ENCODE results near the gene COL23A1. TPM values are rescaled to one million over a fixed set of nuclear protein-coding genes. Genes with fewer than 3 reads are reported as not detected.

Gene COL23A1
- total RNA-seq, 2 donors from 2014 or later, result 2.0 to 3.0 TPM

GRCh38 chr5:178434016-178434761 lies 156.0 kb downstream of the COL23A1 start:
- DNase-seq (ENCODE audit: low spot score), result no peak
- intact Hi-C loops (cut with DNase I), result no loop called here

GRCh38 chr5:178433273-178433775 lies 156.9 kb downstream of the COL23A1 start:
- no peak for DNase-seq (ENCODE audit: low spot score)
- intact Hi-C loops (cut with DNase I), result no loop called here

DNA sequence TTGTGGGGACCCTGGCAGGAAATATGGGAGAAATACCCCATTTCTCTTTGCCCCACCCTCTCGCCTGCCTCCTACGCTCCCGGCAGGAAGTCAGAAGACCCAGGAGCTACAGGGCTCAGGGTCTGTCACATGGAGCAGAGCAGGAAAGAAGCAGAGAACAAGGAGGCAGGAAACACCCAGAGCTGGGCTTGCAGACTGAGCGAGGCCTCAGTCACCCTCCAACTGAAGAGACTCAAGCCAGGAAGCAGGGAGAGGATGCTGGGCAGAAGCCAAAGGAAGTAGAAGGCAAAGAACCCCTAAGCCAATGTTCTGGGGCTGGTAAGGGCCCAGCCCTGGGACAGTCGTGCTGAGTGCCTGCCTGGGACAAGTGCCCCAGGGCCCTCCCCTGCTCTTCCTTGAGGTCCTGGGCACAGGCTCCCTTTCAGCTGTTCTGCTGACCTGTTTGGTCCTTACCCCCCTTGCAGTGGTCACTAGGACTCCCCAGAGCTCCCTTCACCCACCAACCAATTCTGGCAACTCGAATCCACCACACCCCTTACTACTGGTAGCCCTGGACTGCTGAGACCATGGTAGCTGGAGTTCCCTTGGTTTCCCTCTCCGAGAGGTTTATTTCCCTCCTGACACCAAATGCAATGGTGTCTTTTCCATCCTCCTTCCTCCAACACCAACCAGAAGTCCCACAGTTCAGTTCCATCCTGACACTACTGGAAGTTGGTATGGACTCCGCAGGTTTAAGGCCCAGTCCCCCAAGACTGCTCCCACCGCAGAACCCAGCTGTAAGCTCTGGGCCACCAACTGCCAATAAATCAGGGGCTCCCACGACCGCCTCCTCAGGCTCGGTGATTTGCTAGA lies 157.5 kb downstream of the COL23A1 start:
- no peak for DNase-seq (ENCODE audit: low spot score)
- intact Hi-C loops (cut with DNase I), result no loop called here

- DNase-seq (ENCODE audit: low spot score), result no peak
Observed at GRCh38 chr5:178431782-178432165, 158.4 kb downstream of the COL23A1 start.

DNA sequence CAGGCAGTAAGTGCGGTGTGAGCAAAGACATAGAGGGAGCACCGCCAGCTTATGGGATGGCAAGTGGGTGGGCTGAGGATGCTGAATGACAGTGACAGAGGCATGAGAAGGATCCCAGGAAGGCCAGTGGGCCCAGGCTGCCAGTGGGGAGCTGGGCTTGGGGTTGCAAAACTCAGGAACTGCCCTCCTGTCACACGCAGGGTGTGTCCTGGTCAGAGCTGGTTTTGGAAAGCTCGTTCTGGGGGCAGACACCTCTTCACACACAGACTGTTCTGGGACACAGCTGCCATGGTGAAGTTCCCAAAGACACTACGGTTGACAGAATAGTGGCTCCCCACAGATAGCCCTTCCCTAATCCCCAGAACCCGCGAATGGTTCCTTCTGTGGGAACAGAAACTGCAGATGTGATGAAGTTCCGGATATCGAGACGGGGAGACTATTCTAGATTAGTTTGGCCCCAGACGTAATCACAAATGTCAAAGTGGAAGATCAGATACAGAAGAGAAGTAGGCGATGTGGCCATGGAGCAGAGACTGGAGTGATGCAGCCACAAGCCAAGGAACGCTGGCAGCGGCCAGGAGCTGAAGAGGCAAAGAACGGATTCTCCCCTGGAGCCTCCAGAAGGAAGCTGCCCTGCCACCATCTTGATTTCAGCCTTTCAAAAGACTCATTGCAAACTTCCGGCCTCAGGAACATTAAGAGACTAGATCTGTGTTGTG lies 159.0 kb downstream of the COL23A1 start:
- intact Hi-C loops (cut with DNase I), result no loop called here
- DNase-seq (ENCODE audit: low spot score), result no peak

More at GRCh38 chr5:178431782-178432165, 158.4 kb downstream of the COL23A1 start:
- intact Hi-C loops (cut with DNase I), result no loop called here

- no peak for DNase-seq (ENCODE audit: low spot score)
- intact Hi-C loops (cut with DNase I), result no loop called here
Observed at GRCh38 chr5:178430186-178431062, 159.8 kb downstream of the COL23A1 start.

DNA sequence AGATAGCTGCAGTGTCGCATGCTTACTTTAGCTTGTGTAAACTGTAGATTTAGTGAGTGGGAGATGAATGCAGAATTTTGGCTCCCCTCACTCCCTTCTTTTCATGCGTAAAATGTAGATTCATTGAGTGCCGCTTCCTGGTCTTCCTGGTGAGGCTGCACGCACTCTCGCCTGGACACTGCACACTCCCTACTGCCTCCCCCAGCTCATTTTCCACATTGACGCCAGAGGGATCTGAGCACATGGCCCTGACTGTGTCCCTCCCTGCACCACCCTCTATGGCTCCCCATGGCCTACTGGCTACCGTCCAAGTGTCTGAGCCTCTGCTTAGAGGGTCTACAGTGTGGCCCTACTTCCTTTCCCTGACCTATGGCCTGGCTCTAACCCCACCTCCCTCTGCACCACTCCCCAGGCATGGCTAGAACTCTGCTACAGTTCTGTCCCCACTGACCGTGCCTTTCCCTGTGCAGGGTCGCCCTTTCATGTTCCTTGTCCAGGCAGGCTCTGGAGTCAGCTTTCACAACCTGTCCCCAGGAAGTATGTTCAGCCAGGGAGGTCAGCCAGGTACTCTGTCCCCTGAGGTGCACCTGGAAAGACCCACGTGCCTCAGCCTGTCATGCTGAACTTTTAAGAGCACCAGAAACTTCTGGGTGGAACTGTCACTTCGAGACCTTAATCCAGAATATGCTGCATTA lies 160.6 kb downstream of the COL23A1 start:
- intact Hi-C loops (cut with DNase I), result no loop called here
- no peak for DNase-seq (ENCODE audit: low spot score)

DNA sequence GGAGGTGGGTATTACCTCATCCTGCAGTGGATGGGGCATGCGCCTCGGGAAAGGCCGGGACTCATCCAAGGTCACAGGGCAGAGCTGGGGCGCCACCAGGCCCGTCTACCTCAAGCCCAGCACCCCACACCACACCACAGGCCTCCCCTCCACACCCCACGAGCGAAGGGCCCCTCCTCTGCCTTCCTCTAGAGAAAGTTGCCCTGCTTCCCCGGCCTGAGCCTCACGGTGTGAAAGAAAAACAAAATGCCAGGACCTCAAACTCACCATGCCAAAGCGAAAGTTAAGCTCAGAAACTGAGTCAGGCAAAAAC lies 161.1 kb downstream of the COL23A1 start:
- intact Hi-C loops (cut with DNase I), result no loop called here
- DNase-seq (ENCODE audit: low spot score), result no peak

GRCh38 chr5:178428341-178429155 lies 161.6 kb downstream of the COL23A1 start:
- intact Hi-C loops (cut with DNase I), result no loop called here
- no peak for DNase-seq (ENCODE audit: low spot score)

DNA sequence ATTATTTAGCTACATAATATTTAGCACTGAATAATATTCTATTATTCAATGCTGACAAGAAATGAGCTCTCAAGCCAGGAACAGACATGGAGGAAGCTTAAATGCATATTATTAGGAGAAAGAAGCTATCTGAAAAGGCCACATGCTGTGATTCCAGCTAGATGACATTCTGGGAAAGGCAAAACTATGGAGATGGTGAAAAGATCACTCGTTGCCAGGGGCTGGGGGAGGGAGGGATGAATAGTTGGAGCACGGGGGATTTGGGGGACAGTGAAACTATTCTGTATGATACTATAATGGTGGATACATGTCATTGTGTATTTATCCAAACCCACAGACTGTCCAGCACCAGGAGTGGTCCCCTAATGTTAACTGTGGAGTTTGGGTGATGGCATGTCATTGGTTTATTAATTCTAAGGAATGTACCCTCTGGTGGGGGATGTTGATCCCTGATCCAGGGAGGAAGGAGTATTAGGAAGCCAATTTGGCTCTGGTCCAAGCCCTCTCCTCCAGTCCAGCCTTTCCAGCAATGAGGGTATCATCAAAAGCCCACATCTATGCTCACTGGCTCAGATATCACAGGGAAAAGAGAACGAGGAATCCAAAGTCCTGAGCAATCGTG lies 162.5 kb downstream of the COL23A1 start:
- intact Hi-C loops (cut with DNase I), result no loop called here
- no peak for DNase-seq (ENCODE audit: low spot score)

DNA sequence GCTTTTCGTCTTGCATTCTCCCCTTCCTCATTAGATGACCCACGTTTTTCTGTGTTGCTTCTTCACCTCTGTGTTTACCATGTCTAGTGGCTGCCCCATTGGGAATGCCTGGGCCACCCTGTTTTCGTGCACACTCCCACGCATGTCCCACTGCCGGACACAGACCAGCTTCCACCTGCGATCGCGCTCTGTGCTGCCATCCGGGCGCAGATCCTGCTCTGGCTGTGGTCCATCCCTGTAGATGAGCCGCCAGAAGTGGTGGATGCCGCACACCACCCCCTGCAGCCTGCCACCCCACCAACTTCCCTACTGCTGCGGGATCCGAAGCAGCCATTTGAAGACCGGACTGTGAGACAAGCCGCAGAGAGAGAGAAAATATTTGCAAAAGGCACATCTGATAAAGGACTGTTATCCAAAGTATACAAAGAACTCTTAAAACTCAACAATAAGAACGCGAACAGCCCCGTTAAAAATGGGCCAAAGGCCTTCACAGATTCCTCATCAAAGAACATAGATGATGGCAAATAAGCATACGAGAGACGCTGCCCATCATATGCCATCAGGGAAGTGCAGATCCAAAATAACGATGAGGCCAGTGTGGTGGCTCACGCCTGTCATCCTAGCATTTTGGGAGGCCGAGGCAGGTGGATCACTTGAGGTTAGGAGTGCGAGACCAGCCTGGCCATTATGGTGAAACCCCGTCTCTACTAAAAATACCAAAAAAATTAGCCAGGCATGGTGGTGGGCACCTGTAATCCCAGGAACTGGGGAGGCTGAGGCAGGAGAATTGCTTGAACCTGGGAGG lies 163.7 kb downstream of the COL23A1 start:
- DNase-seq (ENCODE audit: low spot score), result no peak
- intact Hi-C loops (cut with DNase I), result no loop called here

DNA sequence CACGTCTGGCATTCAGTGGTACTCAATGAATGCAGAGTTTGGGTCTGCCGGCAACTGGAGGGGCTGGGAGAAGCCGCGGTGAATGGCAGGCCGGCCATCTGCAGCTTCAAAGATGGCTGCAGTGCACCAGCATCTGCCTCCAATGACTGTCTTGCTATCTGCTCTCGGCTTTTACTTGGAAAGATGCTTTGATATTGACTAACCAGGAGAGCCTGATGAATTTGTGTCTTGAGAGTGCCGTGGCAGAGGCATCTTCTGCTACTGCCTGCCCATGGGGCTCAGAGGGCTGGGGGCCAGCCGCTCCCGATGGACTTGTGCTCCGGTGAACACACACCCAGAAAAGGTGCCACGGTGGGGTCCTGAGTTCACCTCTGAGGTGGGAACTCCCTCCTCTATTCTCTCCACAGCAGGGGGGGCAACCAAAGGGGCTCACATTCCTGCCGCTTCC lies 164.5 kb downstream of the COL23A1 start:
- no peak for DNase-seq (ENCODE audit: low spot score)
- intact Hi-C loops (cut with DNase I), result no loop called here

GRCh38 chr5:178424810-178425177 lies 165.4 kb downstream of the COL23A1 start:
- intact Hi-C loops (cut with DNase I), result no loop called here
- DNase-seq (ENCODE audit: low spot score), result no peak

- intact Hi-C loops (cut with DNase I), result no loop called here
- DNase-seq (ENCODE audit: low spot score), result no peak
Observed at GRCh38 chr5:178423901-178424809, 166.0 kb downstream of the COL23A1 start.

GRCh38 chr5:178423431-178423830 lies 166.8 kb downstream of the COL23A1 start:
- intact Hi-C loops (cut with DNase I), result no loop called here
- DNase-seq (ENCODE audit: low spot score), result no peak
